DMS 273 (cell line): ENCODE measurements around the gene CHN1.
A peak's percentile ranks its signal among the peaks of the same experiment; 100 is the strongest.

Source experiments
- DNase-seq: peaks from one replicate; lab custom pipeline; 2025; ENCODE audit not compliant: unreplicated experiment; lab: John Stamatoyannopoulos, UW

Gene CHN1

DNA sequence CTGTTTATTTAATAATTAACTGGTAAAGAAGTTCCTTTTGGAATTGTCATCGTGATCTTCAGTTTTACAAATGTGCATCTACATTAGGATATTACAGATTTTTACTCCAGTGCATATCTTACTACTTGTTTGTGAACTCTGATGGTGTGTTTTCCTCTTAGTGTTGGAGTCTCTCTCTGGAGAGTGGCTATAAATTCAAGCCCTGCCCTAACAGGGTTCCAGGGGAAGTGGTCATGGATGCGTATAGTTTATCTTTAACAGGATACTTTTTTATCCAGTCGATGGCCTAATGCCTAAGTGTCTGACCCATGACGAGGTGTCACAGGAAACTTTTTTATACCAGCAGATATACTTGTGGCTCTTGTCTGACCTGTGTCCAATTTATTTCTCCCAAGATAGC, 75.4 kb downstream of the CHN1 start:
- no peak for DNase-seq

DNA sequence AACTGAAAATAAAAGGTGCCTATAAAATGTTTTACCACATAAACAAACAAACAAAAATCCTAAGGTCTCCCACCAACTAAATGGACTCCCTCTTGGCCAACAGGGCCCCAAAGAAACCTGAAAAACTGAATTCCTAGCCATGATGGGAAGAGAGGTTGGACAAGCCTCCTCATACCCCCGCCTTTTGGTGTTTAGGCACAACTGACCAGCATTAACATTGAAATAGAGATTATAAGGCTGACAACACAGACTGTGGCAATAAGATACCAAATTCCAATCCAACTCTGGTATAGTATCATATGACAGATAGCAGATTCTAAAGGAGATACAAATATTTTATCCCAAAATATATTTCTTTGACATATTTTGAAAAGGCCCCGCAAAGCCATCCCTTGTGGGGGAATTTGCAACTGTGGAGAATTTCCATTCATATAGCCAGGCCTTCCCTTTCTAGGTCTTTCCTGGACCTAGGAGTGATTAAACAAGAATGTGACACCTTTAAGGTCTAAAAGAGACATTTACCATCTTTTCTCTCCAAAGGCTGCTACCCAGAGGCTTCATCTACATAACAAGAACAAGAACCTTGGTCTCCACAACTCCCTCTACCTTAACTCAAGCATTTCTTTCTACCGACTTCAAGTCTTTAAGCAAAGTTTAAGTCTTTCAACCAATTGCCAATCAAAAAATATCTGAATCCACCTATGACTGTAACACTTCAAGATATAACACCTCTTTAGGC, 80.0 kb downstream of the CHN1 start:
- no peak for DNase-seq

DNA sequence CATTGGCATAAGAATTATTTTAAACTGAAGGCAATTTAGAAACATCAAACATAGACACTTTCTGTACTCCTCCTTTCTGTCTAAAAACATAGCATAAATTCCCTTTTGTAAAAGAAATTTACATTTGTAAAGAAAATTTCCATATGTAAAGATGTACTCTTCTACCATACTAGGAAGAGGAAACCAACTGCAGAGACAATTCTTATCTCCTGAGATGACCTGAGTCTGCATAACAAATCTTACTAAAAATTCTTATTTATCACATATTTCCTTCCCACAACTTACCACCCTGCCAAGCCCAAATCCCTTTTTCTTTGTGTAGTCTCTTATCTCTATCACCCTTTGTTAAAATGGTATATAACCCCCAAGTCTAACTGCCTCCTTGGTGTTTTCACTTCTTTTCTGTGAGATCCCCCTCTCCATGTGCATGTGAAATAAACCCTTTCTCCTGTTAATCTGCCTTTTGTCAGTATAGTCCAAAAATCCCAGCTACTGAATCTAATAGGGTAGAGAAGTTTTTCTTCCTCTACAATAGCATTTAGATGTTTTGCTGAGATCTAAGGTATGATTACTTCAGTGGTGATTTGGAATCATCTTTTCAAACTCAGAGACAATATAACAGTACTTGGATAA, 81.0 kb downstream of the CHN1 start:
- no peak for DNase-seq

DNA sequence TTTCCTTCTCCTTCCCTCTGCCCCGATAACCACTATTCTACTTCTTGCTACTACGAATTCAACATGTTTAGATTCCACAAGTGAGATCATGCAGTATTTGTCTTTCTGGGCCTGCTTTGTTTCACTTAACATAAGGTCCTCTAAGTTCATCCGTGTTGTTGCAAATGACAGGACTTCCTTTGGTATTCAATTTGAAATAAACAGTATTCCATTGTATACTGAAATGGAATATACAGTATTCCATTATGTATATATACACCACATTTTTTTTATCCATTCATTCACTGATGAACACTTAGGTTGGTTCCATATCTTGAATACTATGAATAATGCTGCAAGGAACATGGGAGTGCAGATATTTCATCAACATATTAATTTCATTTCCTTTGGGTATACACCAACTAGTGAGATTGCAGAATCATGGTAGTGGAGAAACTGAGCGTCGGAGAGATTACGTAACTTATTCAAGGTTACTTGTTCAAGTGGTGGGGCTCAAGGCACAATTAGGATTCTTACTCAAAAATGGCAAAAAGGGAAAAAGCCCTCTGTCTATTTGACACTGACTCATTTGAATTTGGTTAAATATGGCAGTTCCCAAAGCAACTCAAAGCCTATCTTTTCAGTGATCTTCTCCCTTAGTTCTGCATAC, 85.1 kb downstream of the CHN1 start:
- no peak for DNase-seq

DNA sequence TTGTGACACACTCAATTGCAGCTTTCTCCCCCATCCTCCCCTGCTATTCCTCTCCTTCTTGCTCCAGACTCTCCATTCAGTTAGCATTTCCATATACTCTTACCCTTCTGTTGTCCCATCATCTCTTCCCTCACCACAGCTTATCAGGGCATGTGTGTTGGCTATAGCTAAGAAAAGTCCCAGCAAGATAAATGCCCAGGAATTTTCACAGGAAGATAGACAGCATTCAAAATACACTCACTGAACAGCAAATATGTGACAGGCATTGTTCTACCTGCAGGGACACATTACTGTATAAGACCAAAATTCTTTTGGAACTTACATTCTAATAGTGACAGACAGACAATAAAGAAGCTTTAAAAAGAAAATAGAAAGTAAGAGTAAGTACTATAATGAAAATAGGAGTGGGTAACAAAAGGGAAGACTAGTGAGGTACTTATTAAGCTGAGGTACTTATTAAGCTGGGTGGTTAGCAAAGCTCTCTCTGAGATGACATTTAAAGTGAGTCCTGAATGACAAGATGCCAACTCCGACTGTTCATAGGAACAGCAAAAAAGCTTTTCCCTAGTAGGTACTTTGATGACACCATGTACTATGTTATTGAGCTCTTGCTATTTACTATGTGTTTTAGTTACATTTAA, 86.2 kb downstream of the CHN1 start:
- no peak for DNase-seq

DNA sequence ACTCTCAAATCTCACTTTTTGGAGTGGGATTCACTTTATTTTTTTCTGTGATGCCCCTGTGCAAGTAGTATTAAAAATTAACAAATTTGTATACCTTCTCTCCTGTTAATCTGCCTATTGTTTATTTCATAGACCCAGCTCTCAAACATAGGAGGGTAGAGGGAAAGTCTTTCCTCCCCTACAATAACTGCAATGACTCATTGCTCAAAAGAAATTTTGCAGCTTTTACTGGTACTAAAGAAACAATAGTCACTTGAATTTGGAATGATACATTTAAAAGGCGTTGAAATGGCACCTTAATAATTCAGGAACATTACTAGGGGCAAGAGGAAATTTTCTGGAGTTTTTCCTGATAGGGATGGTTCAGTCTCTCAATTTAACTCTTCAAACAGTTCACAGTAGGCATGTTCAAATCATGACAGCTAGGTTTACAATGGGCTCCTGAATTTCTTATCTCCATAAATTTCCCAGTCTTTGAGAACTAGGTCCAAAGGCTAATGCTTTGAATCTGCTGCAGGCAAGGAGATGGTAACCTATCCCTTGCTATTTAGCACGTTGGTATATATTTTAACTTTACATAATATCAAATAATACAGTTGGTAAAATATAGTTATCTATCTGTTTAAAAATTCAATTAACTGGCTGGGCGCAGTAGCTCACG, 88.8 kb downstream of the CHN1 start:
- DNase-seq = no peak

DNA sequence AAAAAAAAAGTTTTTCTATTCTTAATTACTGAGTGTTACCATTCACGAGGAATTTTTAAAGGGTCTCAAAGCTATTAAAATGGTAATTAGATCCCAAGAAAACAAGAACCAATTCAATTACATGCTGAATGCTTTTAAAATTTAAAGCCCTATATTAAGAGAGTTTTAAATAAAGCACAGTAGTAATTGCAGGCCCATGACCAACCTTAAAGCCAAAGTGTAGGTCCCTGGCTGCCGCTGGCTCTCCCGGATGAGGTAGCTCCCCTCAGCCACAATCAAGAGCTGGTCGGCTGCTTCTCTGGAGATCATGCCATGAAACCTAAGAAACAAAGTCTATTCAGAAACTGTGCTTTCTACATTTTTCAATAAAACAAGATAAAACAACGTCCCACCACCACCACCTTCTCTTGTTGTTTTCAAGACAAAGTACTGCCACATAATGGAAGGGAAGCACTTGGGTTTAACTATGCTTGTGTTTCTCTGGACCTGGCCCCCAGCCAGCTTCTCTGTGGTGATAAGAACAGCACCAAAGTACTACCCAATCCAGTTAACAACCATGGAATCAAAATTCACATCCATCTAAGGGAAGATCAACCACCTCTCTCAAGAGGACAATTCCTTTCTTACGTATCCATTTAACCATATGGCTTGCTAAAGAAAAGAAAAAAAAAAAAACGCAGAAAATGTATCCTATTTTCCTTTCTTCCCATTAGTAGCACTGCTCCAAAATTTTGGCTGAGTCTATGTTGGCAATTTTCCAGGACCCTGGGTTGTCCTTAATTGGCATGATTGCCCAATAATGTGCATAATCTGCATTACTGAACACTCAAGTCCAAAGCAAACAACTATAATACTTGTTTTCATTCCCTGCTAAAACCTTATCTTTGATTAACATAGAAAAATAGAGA, 90.1 kb downstream of the CHN1 start:
- peak; percentile 76 for DNase-seq

DNA sequence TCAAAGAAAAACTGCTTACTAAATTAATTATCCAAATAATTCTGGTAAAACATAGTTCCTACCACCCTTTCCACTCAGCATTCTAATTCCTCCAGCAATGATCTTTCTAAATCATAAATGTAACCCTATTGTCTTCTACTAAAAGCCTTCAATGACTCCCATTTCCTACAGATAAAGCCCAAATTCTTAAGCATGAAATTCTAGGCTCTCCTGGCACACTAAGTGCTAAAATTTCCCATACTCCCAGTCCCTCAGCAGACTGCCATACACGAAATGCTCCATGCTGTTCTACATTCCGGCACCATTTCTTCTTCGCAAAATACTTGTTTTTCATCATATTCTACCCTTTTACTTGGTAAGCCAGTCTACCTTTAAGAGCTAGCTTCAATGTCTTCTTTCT, 96.9 kb downstream of the CHN1 start:
- DNase-seq = no peak

DNA sequence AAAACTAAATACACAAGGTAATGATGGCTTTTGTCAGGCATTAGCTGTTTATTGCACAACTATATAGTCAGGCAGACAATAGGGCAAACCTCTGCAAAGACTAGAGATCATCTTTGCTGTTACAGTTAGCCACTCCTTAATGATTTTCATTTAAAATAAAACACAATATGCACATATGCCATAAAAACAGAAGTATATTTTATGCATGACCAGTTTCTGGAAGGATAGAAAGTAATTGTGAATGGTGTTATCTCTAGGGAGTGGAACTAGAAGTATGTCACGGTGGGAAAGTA, 102.0 kb downstream of the CHN1 start:
- no peak for DNase-seq

DNA sequence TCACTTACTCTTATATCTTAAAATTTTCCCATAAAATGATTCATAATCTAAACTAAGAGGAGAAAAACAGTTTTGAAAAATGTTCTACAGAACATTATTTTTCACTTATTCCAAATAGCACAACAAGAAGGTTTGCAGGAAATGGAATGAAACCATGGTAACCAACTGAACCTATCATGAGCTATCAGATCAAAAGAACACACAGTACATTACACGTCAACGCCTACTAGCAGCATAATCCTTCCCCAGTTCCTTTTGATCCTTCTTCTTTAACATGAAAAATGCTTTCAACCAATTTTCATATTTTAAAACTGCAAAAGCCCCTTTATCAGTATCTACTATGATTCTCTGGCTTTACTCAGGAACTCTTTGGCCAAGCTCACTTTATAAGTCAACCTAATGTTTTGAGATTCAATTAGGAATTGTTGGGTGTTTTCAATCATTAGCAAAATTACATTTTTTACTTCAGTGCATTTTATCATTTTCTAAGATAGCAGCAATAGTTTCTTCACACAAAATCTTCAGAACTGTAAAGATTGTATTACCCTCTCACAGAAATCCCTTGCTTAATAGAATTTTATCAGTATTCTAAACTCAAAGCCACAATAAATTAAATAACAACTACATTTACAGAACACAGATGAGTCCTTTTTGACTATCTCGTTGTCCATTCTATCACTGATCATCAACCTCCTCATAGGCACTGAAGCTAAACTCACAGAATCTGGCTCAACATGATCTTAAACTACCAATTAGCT, 102.5 kb downstream of the CHN1 start:
- DNase-seq = no peak

DNA sequence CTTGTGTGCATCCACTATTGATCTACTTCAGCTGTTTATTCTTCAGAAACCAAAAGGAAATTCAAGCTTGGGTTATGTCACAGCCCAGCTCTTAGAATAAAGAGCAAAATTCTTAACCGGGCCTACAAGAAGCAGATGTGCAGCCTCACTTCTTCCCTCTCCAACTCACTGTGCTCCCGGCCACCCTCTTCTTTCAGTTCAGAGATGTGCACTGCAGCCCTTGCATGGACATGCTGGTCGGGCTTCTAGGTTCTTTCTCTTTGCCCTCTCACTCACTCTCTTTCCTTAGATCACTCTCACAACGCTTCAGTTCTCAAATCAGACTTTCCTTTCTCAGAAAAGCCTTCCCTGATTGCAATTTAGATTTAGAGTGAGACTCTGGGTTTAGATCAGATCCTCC, 104.1 kb downstream of the CHN1 start:
- DNase-seq = no peak

DNA sequence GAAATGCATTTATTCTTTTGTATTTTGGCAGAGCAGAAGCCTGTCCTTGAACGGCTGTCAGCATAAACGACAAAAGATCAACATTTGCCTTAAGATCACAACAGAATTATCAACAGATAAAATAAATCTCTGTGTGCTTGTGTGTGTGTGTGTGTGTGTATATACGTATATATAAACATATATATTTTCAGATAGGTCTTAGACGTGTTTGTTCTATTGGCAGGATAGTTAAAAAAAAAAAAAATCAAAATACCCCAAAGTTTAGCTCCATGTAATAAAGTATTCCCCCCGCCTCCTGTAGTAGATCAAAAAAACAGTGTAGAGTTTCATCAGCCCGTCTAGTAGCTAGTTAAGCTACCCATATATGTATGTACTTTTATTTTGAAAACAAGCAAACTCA, 107.9 kb downstream of the CHN1 start:
- no peak for DNase-seq

DNA sequence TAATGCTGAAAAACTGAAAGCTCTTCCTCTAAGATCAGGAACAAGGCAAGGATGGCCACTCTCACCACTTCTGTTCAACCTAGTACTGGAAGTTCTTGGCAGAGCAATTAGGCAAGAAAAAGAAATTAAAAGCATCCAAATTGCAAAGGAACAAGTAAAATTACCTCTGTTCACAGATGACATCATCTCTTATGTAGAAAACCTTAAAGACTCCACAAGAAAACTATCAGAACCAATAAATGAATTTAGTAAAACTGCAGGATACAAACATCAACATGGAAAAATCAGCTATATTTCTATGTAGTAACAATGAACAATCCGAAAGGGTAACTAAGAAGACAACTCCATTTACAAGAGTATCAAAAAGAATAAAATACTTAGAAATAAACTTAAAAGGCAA, 112.2 kb downstream of the CHN1 start:
- DNase-seq = no peak

DNA sequence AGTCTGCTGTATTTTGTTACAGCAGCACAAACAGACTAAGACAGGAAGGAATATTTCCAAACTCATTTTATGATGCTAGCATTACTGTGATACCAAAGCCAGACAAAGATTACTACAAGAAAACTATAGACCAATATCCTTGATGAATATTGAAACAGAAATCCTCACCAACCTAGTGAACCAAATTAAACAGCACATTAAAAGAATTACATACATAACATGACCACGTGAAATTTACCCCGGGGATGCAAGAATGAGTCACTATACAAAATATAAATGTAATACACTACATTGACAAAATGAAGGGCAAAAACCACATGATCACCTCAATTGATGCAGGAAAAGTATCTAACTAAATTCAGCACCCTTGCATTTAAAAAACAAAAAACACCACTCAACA, 112.6 kb downstream of the CHN1 start:
- DNase-seq = no peak

DNA sequence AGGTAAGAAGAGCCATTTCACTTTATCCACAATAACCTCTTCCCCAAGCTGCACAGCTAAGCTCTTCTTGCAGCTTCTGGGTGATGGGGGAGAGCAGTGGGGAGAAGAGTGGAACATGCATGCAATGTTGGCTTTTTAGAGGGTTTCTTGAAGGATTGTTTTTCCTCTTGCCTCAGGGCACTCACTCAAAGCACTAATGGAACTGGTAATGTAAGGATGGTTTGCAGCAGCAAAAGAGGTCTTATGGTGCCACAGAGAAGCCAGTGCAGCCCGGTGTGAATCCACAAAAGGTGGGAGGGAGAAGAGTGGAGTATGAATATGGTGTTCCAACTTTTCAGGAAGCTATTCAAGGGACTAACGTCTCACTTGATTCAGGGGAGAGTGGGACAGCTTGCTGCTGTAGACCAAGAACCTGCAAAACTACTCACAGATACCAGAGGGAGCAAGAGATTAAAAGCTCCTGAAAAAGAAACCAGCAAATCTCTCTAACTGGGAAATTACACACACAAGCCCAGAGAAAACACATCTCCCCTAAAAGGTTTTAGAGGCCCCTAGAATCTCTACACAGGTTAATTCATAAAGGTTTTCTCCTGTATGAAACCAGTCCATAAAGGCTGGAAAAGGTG, 116.4 kb downstream of the CHN1 start:
- DNase-seq = no peak

DNA sequence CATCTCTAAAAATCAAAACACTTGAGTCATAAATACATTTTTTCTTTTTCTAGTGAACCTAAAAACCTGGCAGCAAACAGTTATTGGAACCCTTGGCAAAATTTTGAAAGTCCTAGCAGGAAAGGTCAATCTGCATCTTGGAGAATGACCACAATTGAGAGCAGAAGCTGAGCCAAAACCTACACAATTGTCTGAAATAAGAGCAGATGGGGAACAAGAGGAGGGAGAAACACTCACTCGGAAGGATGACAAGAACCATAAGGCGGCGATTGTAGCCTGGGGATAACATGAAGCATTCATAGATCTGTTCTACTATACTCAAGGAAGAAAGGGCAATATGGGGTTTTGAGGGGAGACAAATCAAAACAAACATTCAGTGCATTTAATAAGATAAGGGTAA, 117.0 kb downstream of the CHN1 start:
- DNase-seq = peak; percentile 9

DNA sequence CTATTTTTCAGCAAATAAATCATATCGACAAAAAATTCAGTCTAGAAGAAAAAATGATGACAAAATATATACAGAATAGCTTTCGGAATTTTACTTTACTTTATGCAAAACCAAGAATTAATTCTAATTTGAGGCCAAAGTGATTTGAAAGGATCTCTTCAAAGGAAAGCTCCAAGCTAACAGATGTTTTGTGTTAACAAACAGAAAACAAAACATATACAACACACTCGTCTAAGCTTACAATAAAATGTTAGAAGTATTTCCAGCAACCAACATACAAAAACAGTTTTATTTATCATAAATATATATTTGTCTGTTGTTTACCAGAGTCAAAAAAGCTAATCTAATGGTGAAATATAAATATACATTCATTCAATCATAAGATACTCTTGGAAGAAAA, 122.8 kb downstream of the CHN1 start:
- DNase-seq = no peak

DNA sequence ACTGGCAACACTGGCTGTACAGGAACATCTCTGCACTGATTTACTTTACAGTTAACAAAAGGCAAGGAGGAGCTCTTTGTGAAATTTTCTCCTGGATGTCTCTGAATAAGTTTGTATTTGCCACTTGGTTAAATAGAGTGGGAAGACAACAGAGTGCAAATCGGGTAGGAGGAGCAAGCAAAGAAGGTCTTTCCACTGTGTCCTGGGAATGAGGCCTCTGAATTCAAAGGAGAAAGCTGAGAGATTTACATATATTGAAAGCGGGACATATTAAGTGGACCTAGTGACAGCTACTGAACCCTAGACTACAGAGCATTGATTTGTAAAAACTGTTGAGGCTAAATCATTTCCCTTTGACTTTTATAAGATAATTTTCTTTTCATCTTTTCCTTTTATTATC, 123.5 kb downstream of the CHN1 start:
- DNase-seq = no peak

DNA sequence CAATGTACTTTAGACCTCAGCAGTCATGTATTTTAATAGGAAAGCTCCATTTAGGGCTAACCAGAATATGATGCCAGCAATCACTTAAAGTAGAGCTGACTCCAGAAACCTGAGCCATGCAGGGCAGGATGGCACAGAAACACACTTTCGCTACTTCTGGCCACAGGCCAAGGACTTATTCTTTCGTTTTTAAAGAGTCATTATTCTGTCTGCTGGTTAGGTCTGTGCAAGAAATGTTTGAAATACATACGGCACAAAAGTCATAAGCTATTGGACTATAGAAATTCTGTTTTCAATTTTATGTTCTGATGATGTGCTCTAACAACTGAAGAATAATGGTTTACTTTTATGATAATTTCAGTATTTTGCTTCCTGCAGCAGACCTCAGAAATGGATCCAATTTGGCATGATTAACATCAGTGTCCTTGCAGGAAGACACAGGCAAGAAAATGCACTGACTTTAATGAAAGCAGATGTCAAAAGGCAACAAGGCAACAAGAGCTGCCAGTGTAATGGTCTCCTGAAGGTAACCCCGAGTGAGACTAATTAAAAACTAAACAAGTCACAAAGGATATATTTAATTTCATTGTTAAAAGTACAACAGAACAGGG, 126.5 kb downstream of the CHN1 start:
- peak; percentile 87 for DNase-seq
